PC-3 (cell line): ENCODE results near the gene TM4SF4. TPM values are rescaled to one million over a fixed set of nuclear protein-coding genes. Genes with fewer than 3 reads are reported as not detected.

ENCODE experiments used
- ATAC-seq: fragments of 200-7000 bp; cut with Tn5 transposase; 2 replicates; pipeline ENCODE4 v1.9.1; 2020; ENCODE audit warnings: mild to moderate bottlenecking, moderate library complexity
- BruUV-seq: library from RNA; stranded (reverse); fragments of 400-500 nt; replicated peaks from 2 replicates; lab custom pipeline; 2021; lab: Mats Ljungman, UMichigan
- CTCF ChIA-PET: fragments of 300-600 bp; sonication (Branson Sonifier 250); formaldehyde crosslinking; loops from one replicate; lab custom pipeline; 2022; ENCODE audit warnings: antibody characterized with exemption; lab: Charles Lee
- POLR2A ChIA-PET: fragments of 300-600 bp; sonication (Branson Sonifier 250); formaldehyde crosslinking; loops from one replicate; lab custom pipeline; 2022; ENCODE audit warnings: antibody characterized with exemption; ENCODE audit not compliant: unreplicated experiment; lab: Charles Lee
- DNase-seq: peaks from one replicate; pipeline ENCODE4 v3.0.0-alpha.2; 2015
- H2AFZ ChIP-seq: fragments of 300-600 bp; sonication (generic); 2 replicates; pipeline ENCODE4 v1.6.0; 2016; ENCODE audit warnings: antibody characterized with exemption, low read length
- H3F3A ChIP-seq: fragments of 300-600 bp; sonication (generic); one replicate; pipeline ENCODE4 v1.6.0; 2017; ENCODE audit warnings: antibody characterized with exemption, low read length, control low read depth, mild to moderate bottlenecking; ENCODE audit not compliant: unreplicated experiment
- H3K27ac ChIP-seq: fragments of 300-600 bp; sonication (generic); 2 replicates; pipeline ENCODE4 v1.5.1; 2016; ENCODE audit warnings: mild to moderate bottlenecking, low read length
- H3K27me3 ChIP-seq: fragments of 300-600 bp; sonication (generic); 2 replicates; pipeline ENCODE4 v1.6.1; 2016; ENCODE audit warnings: low read length, mixed read lengths
- H3K36me3 ChIP-seq: fragments of 300-600 bp; sonication (generic); 2 replicates; pipeline ENCODE4 v1.6.1; 2016; ENCODE audit warnings: low read depth, mixed run types, low read length, mixed read lengths
- H3K4me1 ChIP-seq: fragments of 300-600 bp; sonication (generic); 2 replicates; pipeline ENCODE4 v1.5.1; 2016; ENCODE audit warnings: low read length; ENCODE audit not compliant: insufficient read depth
- H3K4me2 ChIP-seq: fragments of 300-600 bp; sonication (generic); 2 replicates; pipeline ENCODE4 v1.6.0; 2016; ENCODE audit warnings: low read length
- H3K4me3 ChIP-seq: fragments of 300-600 bp; sonication (generic); 2 replicates; pipeline ENCODE4 v1.5.1; 2016; ENCODE audit warnings: mild to moderate bottlenecking, low read length, mixed read lengths
- H3K79me2 ChIP-seq: fragments of 300-600 bp; sonication (generic); 2 replicates; pipeline ENCODE4 v1.6.1; 2017; ENCODE audit warnings: low read length, mixed read lengths
- H3K9ac ChIP-seq: fragments of 300-600 bp; sonication (generic); 2 replicates; pipeline ENCODE4 v1.6.0; 2016; ENCODE audit warnings: mild to moderate bottlenecking, low read length
- H3K9me2 ChIP-seq: fragments of 300-600 bp; sonication (generic); replicated peaks from 2 replicates; pipeline ENCODE4 v1.6.1; 2016; ENCODE audit warnings: mixed run types, low read length, mixed read lengths
- H3K9me3 ChIP-seq: fragments of 300-600 bp; sonication (generic); 2 replicates; pipeline ENCODE4 v1.6.1; 2016; ENCODE audit warnings: low read length, mixed read lengths
- H4K20me1 ChIP-seq: fragments of 300-600 bp; sonication (generic); 2 replicates; pipeline ENCODE4 v1.6.1; 2016; ENCODE audit warnings: low read length, mixed read lengths
- CTCF ChIP-seq: fragments of 300-600 bp; sonication (generic); conservative IDR thresholded peaks from 2 replicates; pipeline ENCODE4 v1.5.1; 2017; ENCODE audit warnings: antibody characterized with exemption, low read depth, mild to moderate bottlenecking, low read length
- EZH2 ChIP-seq: fragments of 300-600 bp; sonication (generic); IDR thresholded peaks from one replicate; pipeline ENCODE4 v1.6.1; 2017; ENCODE audit warnings: antibody characterized with exemption, mild to moderate bottlenecking, low read length; ENCODE audit not compliant: unreplicated experiment
- EZH2phosphoT487 ChIP-seq: fragments of 300-600 bp; sonication (generic); IDR thresholded peaks from 2 replicates; pipeline ENCODE4 v1.6.1; 2018; ENCODE audit warnings: mild to moderate bottlenecking, antibody characterized with exemption, low read length, borderline replicate concordance
- intact Hi-C: fragments of 100-400 bp; cut with micrococcal nuclease; formaldehyde crosslinking; loops from 2 replicates; pipeline ENCODE4 v1.9.0; 2023
- total RNA-seq: library from RNA; depleted of rRNA; stranded (reverse); fragments of >200 nt; gene quantifications from 2 replicates; pipeline ENCODE4 v1.2.3, GENCODE V29; 2014

Gene TM4SF4
- total RNA-seq, 1 experiment from 2014 or later = 0.40 TPM

- no peak for ATAC-seq
- POLR2A ChIA-PET = no interaction called here
Observed at GRCh38 chr3:149450281-149450680, 24.2 kb upstream of the TM4SF4 start.

GRCh38 chr3:149452036-149452435, 22.5 kb upstream of the TM4SF4 start:
- Histone ChIP-seq H3K9me2 (no peaks in the 10 kb centered on the region), H3K36me3 (no peaks in the 10 kb centered on the region), H3K4me1 (peaks cover 13% of the 10 kb centered on the region), H3K9me3 (no peaks in the 10 kb centered on the region; the same call in 1 of the 2 replicates), H3F3A (no peaks in the 10 kb centered on the region), H3K27ac (no peak overlapping the region), H3K4me2 (no peak overlapping the region), H3K9ac (no peak overlapping the region), H2AFZ (no peak overlapping the region), H4K20me1 (no peaks in the 10 kb centered on the region), H3K27me3 (no peaks in the 10 kb centered on the region), H3K79me2 (no peaks in the 10 kb centered on the region), H3K4me3 (no peak overlapping the region)
- POLR2A ChIA-PET = no interaction called here
- ATAC-seq (no peak), DNase-seq (no peak)
- TF ChIP-seq EZH2 = no peak
- no peak for TF ChIP-seq EZH2phosphoT487
- no peak for TF ChIP-seq CTCF
- BruUV-seq = no TSS peak
- CTCF ChIA-PET = no interaction called here
- intact Hi-C loops = no loop called here

More at GRCh38 chr3:149450281-149450680, 24.2 kb upstream of the TM4SF4 start:
- Histone ChIP-seq H3F3A (no peaks in the 10 kb centered on the region), H3K9ac (no peak overlapping the region), H4K20me1 (no peaks in the 10 kb centered on the region), H3K27ac (no peak overlapping the region), H3K36me3 (no peaks in the 10 kb centered on the region), H2AFZ (no peak overlapping the region), H3K79me2 (no peaks in the 10 kb centered on the region), H3K4me2 (no peak overlapping the region), H3K4me3 (no peak overlapping the region), H3K27me3 (no peaks in the 10 kb centered on the region), H3K9me3 (no peaks in the 10 kb centered on the region; the same call in 1 of the 2 replicates), H3K9me2 (no peaks in the 10 kb centered on the region), H3K4me1 (peaks cover 13% of the 10 kb centered on the region)
- intact Hi-C loops = no loop called here
- TF ChIP-seq EZH2phosphoT487 (no peak), EZH2 (no peak)
- CTCF ChIA-PET = no interaction called here
- BruUV-seq = no TSS peak
- no peak for DNase-seq

GRCh38 chr3:149453140-149453805, 21.2 kb upstream of the TM4SF4 start:
- no peaks in the 10 kb centered on the region for H3K36me3 ChIP-seq
- CTCF ChIA-PET = no interaction called here
- H3K4me2 ChIP-seq = no peak overlapping the region
- no peaks in the 10 kb centered on the region for H3F3A ChIP-seq
- peaks cover 6% of the 10 kb centered on the region for H3K4me1 ChIP-seq
- H3K27me3 ChIP-seq = no peaks in the 10 kb centered on the region
- no TSS peak for BruUV-seq
- H4K20me1 ChIP-seq = no peaks in the 10 kb centered on the region
- TF ChIP-seq CTCF (no peak), EZH2 (no peak), EZH2phosphoT487 (no peak)
- no peak for ATAC-seq
- H3K9me2 ChIP-seq = no peaks in the 10 kb centered on the region
- H3K9ac ChIP-seq = no peak overlapping the region
- H3K79me2 ChIP-seq = no peaks in the 10 kb centered on the region
- no peak for DNase-seq
- no peaks in the 10 kb centered on the region; the same call in 1 of the 2 replicates for H3K9me3 ChIP-seq
- no peak overlapping the region for H3K27ac ChIP-seq
- H2AFZ ChIP-seq = no peak overlapping the region
- POLR2A ChIA-PET = no interaction called here
- H3K4me3 ChIP-seq = no peak overlapping the region
- intact Hi-C loops = no loop called here
